MM.1S (cell line): ENCODE data around the gene USP6NL.

Experiments used
- DNase-seq: peaks from one replicate; pipeline ENCODE4 v3.0.0-alpha.2; 2015
- H2AFZ ChIP-seq: fragments of 300-600 bp; sonication (generic); 2 replicates; pipeline ENCODE4 v1.6.0; 2016; ENCODE audit warnings: antibody characterized with exemption, low read length
- H3F3A ChIP-seq: fragments of 300-600 bp; sonication (generic); 2 replicates; pipeline ENCODE4 v1.6.1; 2016; ENCODE audit warnings: mild to moderate bottlenecking, antibody characterized with exemption, low read length, moderate library complexity, mixed read lengths; ENCODE audit not compliant: insufficient read depth
- H3K27ac ChIP-seq: fragments of 300-600 bp; sonication (generic); 2 replicates; pipeline ENCODE4 v1.5.1; 2016; ENCODE audit warnings: mild to moderate bottlenecking, low read length
- H3K27me3 ChIP-seq: fragments of 300-600 bp; sonication (generic); replicated peaks from 2 replicates; pipeline ENCODE4 v1.6.0; 2016; ENCODE audit warnings: low read length; ENCODE audit not compliant: insufficient read depth
- H3K36me3 ChIP-seq: fragments of 300-600 bp; sonication (generic); replicated peaks from 2 replicates; pipeline ENCODE4 v1.6.1; 2016; ENCODE audit warnings: mild to moderate bottlenecking, low read length, mixed read lengths; ENCODE audit not compliant: insufficient read depth
- H3K4me1 ChIP-seq: fragments of 300-600 bp; sonication (generic); 2 replicates; pipeline ENCODE4 v1.6.1; 2016; ENCODE audit warnings: low read length, mixed read lengths
- H3K4me2 ChIP-seq: fragments of 300-600 bp; sonication (generic); 2 replicates; pipeline ENCODE4 v1.6.0; 2016; ENCODE audit warnings: low read depth, low read length
- H3K4me3 ChIP-seq: fragments of 300-600 bp; sonication (generic); 2 replicates; pipeline ENCODE4 v1.5.1; 2016; ENCODE audit warnings: low read length, mixed read lengths
- H3K79me2 ChIP-seq: fragments of 300-600 bp; sonication (generic); 2 replicates; pipeline ENCODE4 v1.6.1; 2016; ENCODE audit warnings: mixed run types, low read length, mixed read lengths
- H3K9ac ChIP-seq: fragments of 300-600 bp; sonication (generic); 2 replicates; pipeline ENCODE4 v1.6.1; 2016; ENCODE audit warnings: low read length, mixed read lengths
- H3K9me2 ChIP-seq: fragments of 300-600 bp; sonication (generic); replicated peaks from 2 replicates; pipeline ENCODE4 v1.6.1; 2016; ENCODE audit warnings: mild to moderate bottlenecking, low read length, mixed read lengths; ENCODE audit not compliant: insufficient read depth
- H3K9me3 ChIP-seq: fragments of 300-600 bp; sonication (generic); replicated peaks from 2 replicates; pipeline ENCODE4 v1.6.1; 2016; ENCODE audit warnings: mild to moderate bottlenecking, low read length, mixed read lengths; ENCODE audit not compliant: insufficient read depth
- H4K20me1 ChIP-seq: fragments of 300-600 bp; sonication (generic); 2 replicates; pipeline ENCODE4 v1.6.1; 2016; ENCODE audit warnings: mild to moderate bottlenecking, low read length, moderate library complexity, mixed read lengths; ENCODE audit not compliant: insufficient read depth
- EZH2 ChIP-seq: fragments of 300-600 bp; sonication (generic); optimal IDR thresholded peaks from 2 replicates; pipeline ENCODE3; 2017; ENCODE audit warnings: low read depth, mild to moderate bottlenecking, antibody characterized with exemption, low read length, mixed read lengths
- EZH2phosphoT487 ChIP-seq: fragments of 300-600 bp; sonication (generic); IDR thresholded peaks from 2 replicates; pipeline ENCODE4 v1.6.1; 2018; ENCODE audit warnings: antibody characterized with exemption, low read length
- TF ChIP-seq, protein P1 (sequence below): fragments of 300-600 bp; sonication (generic); IDR thresholded peaks from 2 replicates; pipeline ENCODE4 v1.5.1; 2016; ENCODE audit warnings: antibody characterized with exemption, low read length, mixed read lengths

The USP6NL gene

DNA sequence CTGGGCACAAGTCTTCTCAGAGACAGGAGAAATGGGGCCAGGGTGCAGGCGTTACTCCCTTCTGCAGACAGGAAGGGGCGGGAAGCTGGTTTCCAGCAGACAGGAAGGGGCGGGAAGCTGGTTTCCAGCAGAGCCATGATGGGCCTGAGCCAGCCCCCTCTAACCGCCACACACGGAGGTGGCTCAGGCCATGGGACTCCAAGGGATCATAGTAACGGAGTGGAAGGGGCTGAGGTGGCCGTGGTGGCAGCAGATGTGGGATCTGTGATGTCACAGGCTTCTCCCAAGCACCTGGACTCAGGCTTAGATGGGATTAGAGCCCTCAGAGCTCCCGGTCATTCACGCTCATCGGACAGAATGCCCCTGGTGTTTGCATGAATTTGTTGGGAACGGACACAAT lies 177.8 kb downstream of the USP6NL start:
- DNase-seq, result no peak
- no peaks in the 10 kb centered on the region for H3F3A ChIP-seq
- H3K4me2 ChIP-seq, result no peak overlapping the region
- no peaks in the 10 kb centered on the region for H3K9me2 ChIP-seq
- no peaks in the 10 kb centered on the region for H3K79me2 ChIP-seq
- no peaks in the 10 kb centered on the region for H3K4me1 ChIP-seq
- no peaks in the 10 kb centered on the region for H3K9me3 ChIP-seq
- no peak overlapping the region for H3K4me3 ChIP-seq
- H3K36me3 ChIP-seq, result no peaks in the 10 kb centered on the region
- no peak overlapping the region for H3K9ac ChIP-seq
- no peaks in the 10 kb centered on the region for H4K20me1 ChIP-seq
- H2AFZ ChIP-seq, result no peak overlapping the region
- TF ChIP-seq EZH2phosphoT487, result no peak
- H3K27ac ChIP-seq, result no peak overlapping the region
- H3K27me3 ChIP-seq, result no peaks in the 10 kb centered on the region

- DNase-seq, result no peak
- Histone ChIP-seq H3K4me3 (no peak overlapping the region), H2AFZ (no peak overlapping the region), H3K9me3 (no peaks in the 10 kb centered on the region), H3K9me2 (no peaks in the 10 kb centered on the region), H3F3A (no peaks in the 10 kb centered on the region), H3K79me2 (no peaks in the 10 kb centered on the region), H3K4me1 (no peaks in the 10 kb centered on the region), H4K20me1 (no peaks in the 10 kb centered on the region), H3K9ac (no peak overlapping the region), H3K27me3 (no peaks in the 10 kb centered on the region), H3K27ac (no peak overlapping the region), H3K4me2 (no peak overlapping the region), H3K36me3 (no peaks in the 10 kb centered on the region)
- TF ChIP-seq, protein P1, sequence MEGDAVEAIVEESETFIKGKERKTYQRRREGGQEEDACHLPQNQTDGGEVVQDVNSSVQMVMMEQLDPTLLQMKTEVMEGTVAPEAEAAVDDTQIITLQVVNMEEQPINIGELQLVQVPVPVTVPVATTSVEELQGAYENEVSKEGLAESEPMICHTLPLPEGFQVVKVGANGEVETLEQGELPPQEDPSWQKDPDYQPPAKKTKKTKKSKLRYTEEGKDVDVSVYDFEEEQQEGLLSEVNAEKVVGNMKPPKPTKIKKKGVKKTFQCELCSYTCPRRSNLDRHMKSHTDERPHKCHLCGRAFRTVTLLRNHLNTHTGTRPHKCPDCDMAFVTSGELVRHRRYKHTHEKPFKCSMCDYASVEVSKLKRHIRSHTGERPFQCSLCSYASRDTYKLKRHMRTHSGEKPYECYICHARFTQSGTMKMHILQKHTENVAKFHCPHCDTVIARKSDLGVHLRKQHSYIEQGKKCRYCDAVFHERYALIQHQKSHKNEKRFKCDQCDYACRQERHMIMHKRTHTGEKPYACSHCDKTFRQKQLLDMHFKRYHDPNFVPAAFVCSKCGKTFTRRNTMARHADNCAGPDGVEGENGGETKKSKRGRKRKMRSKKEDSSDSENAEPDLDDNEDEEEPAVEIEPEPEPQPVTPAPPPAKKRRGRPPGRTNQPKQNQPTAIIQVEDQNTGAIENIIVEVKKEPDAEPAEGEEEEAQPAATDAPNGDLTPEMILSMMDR, result no peak
- TF ChIP-seq EZH2, result no peak
- TF ChIP-seq EZH2phosphoT487, result no peak
Observed at GRCh38 chr10:11431216-11431555, 180.3 kb downstream of the USP6NL start.

DNA sequence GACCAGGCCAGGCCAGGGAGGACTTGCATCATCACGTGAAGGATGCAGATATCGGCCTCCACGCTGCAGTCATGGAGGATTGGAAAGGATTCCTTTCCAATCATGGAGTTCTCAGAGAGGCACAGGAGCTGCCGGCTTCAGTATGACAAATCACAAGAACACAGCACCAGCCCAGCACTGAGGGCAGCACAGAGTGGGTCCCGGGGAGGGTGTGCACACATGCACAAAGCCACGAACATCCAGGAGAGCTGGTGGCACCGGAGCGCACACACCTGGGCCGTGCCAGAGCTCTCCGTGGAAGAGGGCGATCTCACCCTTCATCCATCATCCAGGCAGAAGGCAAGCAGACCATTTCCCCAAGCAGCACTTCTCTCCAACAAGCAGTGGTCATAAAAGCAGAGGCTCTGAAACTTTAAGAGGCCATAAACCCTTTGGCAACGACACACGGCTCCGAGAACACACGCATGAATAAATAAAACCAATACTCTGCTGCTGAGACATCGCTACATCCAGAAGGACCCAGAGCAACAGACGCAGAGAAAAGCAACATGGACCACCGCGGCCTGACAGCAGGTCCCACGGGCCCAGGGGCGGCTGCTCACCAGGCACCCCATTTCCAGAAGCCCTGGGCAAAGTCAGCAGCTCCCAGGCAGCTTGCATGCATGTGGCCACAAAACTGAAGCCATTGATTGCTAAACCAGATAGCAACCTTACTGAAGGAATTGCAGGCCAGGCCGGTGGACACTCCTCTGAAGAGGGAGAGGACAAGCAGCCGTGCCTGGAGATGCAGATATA lies 180.8 kb downstream of the USP6NL start:
- Histone ChIP-seq H3K9me3 (no peaks in the 10 kb centered on the region), H3K4me1 (peaks cover under 1% of the 10 kb centered on the region; the same call in 1 of the 2 replicates), H3K79me2 (no peaks in the 10 kb centered on the region), H3K4me2 (no peak overlapping the region), H3K36me3 (no peaks in the 10 kb centered on the region), H3K27ac (no peak overlapping the region), H3K9ac (no peak overlapping the region), H4K20me1 (no peaks in the 10 kb centered on the region), H3K27me3 (no peaks in the 10 kb centered on the region), H2AFZ (no peak overlapping the region), H3K9me2 (no peaks in the 10 kb centered on the region), H3K4me3 (no peak overlapping the region), H3F3A (no peaks in the 10 kb centered on the region)
- no peak for DNase-seq
- TF ChIP-seq, protein P1, result no peak
- TF ChIP-seq EZH2phosphoT487 (no peak), EZH2 (no peak)

DNA sequence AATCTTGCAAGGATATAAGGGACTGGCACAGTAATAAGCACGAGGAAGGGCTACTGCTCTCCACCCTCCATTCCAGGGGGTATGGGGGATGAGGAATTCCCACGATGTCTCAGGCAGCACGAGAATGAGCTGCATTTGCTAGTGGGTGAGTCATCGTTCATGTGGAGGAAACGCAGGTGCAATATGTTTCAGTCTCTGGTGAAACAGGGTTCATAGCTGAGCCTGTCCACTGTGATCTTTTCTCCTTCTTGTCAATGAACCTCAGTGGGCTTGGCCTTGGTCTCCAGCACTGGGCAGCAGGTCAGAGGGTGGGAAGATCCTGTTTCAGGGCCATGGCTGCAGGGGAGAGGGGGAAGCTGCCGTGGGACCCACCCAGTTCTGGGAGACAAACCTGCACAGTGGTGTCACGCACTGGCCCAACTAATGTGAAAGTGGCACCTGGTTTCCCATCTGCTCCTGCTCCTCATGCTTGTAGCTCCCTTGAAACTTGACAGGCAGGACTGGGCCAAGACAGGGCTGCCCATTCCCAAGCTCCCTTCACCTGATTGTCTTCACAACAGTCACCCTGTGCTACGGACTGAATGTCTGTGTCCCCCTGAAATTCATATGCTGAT lies 181.9 kb downstream of the USP6NL start:
- H3K79me2 ChIP-seq, result no peaks in the 10 kb centered on the region
- H3K4me1 ChIP-seq, result peaks cover 10% of the 10 kb centered on the region
- no peaks in the 10 kb centered on the region for H3F3A ChIP-seq
- no peaks in the 10 kb centered on the region for H3K27me3 ChIP-seq
- H3K9ac ChIP-seq, result no peak overlapping the region
- H3K9me2 ChIP-seq, result no peaks in the 10 kb centered on the region
- H3K9me3 ChIP-seq, result no peaks in the 10 kb centered on the region
- TF ChIP-seq, protein P1, result no peak
- TF ChIP-seq EZH2 (no peak), EZH2phosphoT487 (no peak)
- H3K36me3 ChIP-seq, result no peaks in the 10 kb centered on the region
- H3K4me3 ChIP-seq, result no peak overlapping the region
- H2AFZ ChIP-seq, result no peak overlapping the region
- no peak for DNase-seq
- no peaks in the 10 kb centered on the region for H4K20me1 ChIP-seq
- H3K27ac ChIP-seq, result no peak overlapping the region
- H3K4me2 ChIP-seq, result no peak overlapping the region
